ENCODE measurements around the gene ANXA5. TPM values are rescaled to one million over a fixed set of nuclear protein-coding genes. Genes with fewer than 3 reads are reported as not detected.

The ANXA5 gene
- total RNA-seq, 1 donor from 2014 or later: 96.4 TPM

DNA sequence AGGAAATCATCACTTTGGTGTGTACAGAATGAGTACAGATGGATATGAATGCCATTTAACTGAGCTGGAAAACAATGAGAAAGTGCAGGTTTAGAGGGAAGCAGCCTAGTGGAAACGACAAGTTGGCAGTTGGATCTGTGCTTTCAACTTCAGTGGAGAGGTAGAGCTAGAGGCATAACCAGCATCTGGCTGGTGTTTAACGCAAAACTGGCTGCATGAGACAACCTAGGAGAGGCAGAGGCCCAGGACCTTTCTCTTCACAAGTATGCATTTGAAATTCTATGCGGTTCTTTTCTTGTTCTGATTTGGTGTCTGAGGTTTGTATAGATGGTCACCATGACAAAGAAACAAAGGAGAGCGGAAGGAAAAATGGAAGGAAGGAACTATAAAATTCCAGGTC is 63.1 kb downstream of the ANXA5 start:
- no peak for ATAC-seq

DNA sequence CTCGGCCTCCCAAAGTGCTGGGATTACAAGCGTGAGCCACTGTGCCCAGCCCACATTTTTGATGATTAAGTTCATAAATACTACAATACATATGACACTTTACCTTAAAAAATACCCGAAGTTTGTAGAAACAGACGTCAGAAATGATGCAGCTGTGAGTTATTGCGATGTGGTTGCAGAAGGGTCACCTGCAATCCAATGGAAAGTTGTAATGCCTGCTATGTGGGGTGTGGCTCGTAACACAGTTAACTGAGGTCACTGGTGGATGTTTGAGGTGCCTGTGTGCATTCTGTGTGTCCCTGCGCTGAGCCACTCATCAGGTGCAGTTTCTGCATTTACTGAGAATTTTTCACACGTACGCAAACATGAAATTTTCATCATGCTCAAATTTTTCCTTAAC is 64.1 kb downstream of the ANXA5 start:
- no peak for ATAC-seq

Other genes with a start within 250 kb of the ANXA5 start
- gene SMIM43, start 68.2 kb upstream of the ANXA5 start, total RNA-seq: not detected
- gene EXOSC9, start 104.3 kb upstream of the ANXA5 start, total RNA-seq: 12.8 TPM
- gene CCNA2, start 126.9 kb upstream of the ANXA5 start, total RNA-seq: 22.1 TPM
- gene BBS7, start 173.5 kb upstream of the ANXA5 start, total RNA-seq: 8.6 TPM